Loucy (cell line): ENCODE results near the gene ATG13.

Experiments used
- H2AFZ ChIP-seq: fragments of 200-600 bp; sonication (generic); 2 replicates; pipeline ENCODE4 v1.6.0; 2016; ENCODE audit warnings: antibody characterized with exemption, mild to moderate bottlenecking, low read length, moderate library complexity
- H3F3A ChIP-seq: fragments of 200-600 bp; 2 replicates; pipeline ENCODE4 v1.6.0; 2016; ENCODE audit warnings: antibody characterized with exemption, low read depth, mild to moderate bottlenecking
- H3K27me3 ChIP-seq: fragments of 200-600 bp; sonication (generic); 2 replicates; pipeline ENCODE4 v1.6.1; 2014; ENCODE audit warnings: low read length, mild to moderate bottlenecking; ENCODE audit not compliant: insufficient read depth, poor library complexity, severe bottlenecking
- H3K36me3 ChIP-seq: fragments of 200-600 bp; sonication (generic); 2 replicates; pipeline ENCODE4 v1.6.1; 2016; ENCODE audit warnings: low read length; ENCODE audit not compliant: insufficient read depth
- H3K4me1 ChIP-seq: fragments of 200-600 bp; sonication (generic); 2 replicates; pipeline ENCODE4 v1.5.1; 2014; ENCODE audit warnings: low read length, mild to moderate bottlenecking; ENCODE audit not compliant: insufficient read depth, poor library complexity, severe bottlenecking
- H3K4me2 ChIP-seq: fragments of 200-600 bp; sonication (generic); 2 replicates; pipeline ENCODE4 v1.6.0; 2014; ENCODE audit warnings: antibody characterized with exemption, low read length, low read depth, mild to moderate bottlenecking; ENCODE audit not compliant: poor library complexity, severe bottlenecking
- H3K4me3 ChIP-seq: fragments of 200-600 bp; sonication (generic); 2 replicates; pipeline ENCODE4 v1.5.1; 2014; ENCODE audit warnings: low read length, mild to moderate bottlenecking, mixed read lengths; ENCODE audit not compliant: poor library complexity, severe bottlenecking
- H3K79me2 ChIP-seq: fragments of 200-600 bp; sonication (generic); 2 replicates; pipeline ENCODE4 v1.6.1; 2014; ENCODE audit warnings: low read length; ENCODE audit not compliant: insufficient read depth
- H3K9ac ChIP-seq: fragments of 200-600 bp; sonication (generic); 2 replicates; pipeline ENCODE4 v1.6.0; 2014; ENCODE audit warnings: mild to moderate bottlenecking, low read depth, low read length, moderate library complexity; ENCODE audit not compliant: poor library complexity, severe bottlenecking
- H3K9me2 ChIP-seq: fragments of 200-600 bp; sonication (generic); replicated peaks from 2 replicates; pipeline ENCODE4 v1.6.1; 2016; ENCODE audit warnings: low read depth, low read length, mixed read lengths
- H3K9me3 ChIP-seq: fragments of 200-600 bp; sonication (generic); 2 replicates; pipeline ENCODE4 v1.6.1; 2014; ENCODE audit warnings: mild to moderate bottlenecking, antibody characterized with exemption, low read length, low read depth; ENCODE audit not compliant: insufficient read depth
- H4K20me1 ChIP-seq: fragments of 200-600 bp; sonication (generic); 2 replicates; pipeline ENCODE4 v1.6.0; 2014; ENCODE audit warnings: antibody characterized with exemption, low read length, mild to moderate bottlenecking; ENCODE audit not compliant: insufficient read depth, poor library complexity, severe bottlenecking
- CTCF ChIP-seq: fragments of 200-600 bp; sonication (generic); conservative IDR thresholded peaks from 2 replicates; pipeline ENCODE4 v1.5.1; 2014; ENCODE audit warnings: mild to moderate bottlenecking, antibody characterized with exemption, low read length
- EZH2phosphoT487 ChIP-seq: fragments of 200-600 bp; IDR thresholded peaks from 2 replicates; pipeline ENCODE4 v1.6.1; 2018; ENCODE audit warnings: antibody characterized with exemption, mild to moderate bottlenecking, moderate library complexity, borderline replicate concordance

The ATG13 gene

GRCh38 chr11:46612326-46612725 is 5.0 kb upstream of the ATG13 start:
- Histone ChIP-seq H3K36me3 (no peaks in the 10 kb centered on the region), H3F3A (no peaks in the 10 kb centered on the region), H2AFZ (no peak overlapping the region), H4K20me1 (no peaks in the 10 kb centered on the region), H3K4me1 (peaks cover 12% of the 10 kb centered on the region), H3K27me3 (no peaks in the 10 kb centered on the region), H3K4me2 (peak overlapping the region; percentile 56), H3K79me2 (peaks cover 6% of the 10 kb centered on the region; the same call in 1 of the 2 replicates), H3K9me3 (no peaks in the 10 kb centered on the region), H3K4me3 (no peak overlapping the region), H3K9ac (no peak overlapping the region), H3K9me2 (no peaks in the 10 kb centered on the region)
- TF ChIP-seq EZH2phosphoT487, result no peak
- TF ChIP-seq CTCF, result no peak

- Histone ChIP-seq H3K79me2 (peaks cover 38% of the 10 kb centered on the region), H3F3A (no peaks in the 10 kb centered on the region), H3K9me2 (no peaks in the 10 kb centered on the region), H3K9me3 (no peaks in the 10 kb centered on the region), H3K4me2 (peak overlapping the region; percentile 86), H3K4me1 (peaks cover 25% of the 10 kb centered on the region), H3K9ac (no peak overlapping the region), H3K36me3 (no peaks in the 10 kb centered on the region), H2AFZ (no peak overlapping the region), H3K27me3 (no peaks in the 10 kb centered on the region), H3K4me3 (no peak overlapping the region), H4K20me1 (peaks cover 14% of the 10 kb centered on the region)
- TF ChIP-seq EZH2phosphoT487 (no peak), CTCF (no peak)
These were observed 1.6 kb upstream of the ATG13 start for GRCh38 chr11:46615756-46616155.

GRCh38 chr11:46616551-46617133 is 711 bp upstream of the ATG13 start:
- H3K4me3 ChIP-seq, result peak overlapping the region; percentile 84
- H3K27me3 ChIP-seq, result no peaks in the 10 kb centered on the region
- peak overlapping the region; percentile 73 for H3K9ac ChIP-seq
- no peaks in the 10 kb centered on the region; the same call in 1 of the 2 replicates for H3K36me3 ChIP-seq
- no peak for TF ChIP-seq CTCF
- no peak for TF ChIP-seq EZH2phosphoT487
- H3F3A ChIP-seq, result no peaks in the 10 kb centered on the region
- H3K4me2 ChIP-seq, result peak overlapping the region; percentile 86
- H3K9me3 ChIP-seq, result no peaks in the 10 kb centered on the region
- no peaks in the 10 kb centered on the region for H3K9me2 ChIP-seq
- H3K79me2 ChIP-seq, result peaks cover 46% of the 10 kb centered on the region
- H3K4me1 ChIP-seq, result peaks cover 25% of the 10 kb centered on the region
- peak overlapping the region; percentile 91 for H2AFZ ChIP-seq
- H4K20me1 ChIP-seq, result peaks cover 14% of the 10 kb centered on the region
